Adipocyte (in vitro differentiated cells): Measurements from ENCODE around the gene ZG16B.

Experiments
- DNase-seq: peaks from one replicate; pipeline ENCODE4 v3.0.0-alpha.2; 2015; ENCODE audit warnings: low read depth
- H3K27me3 ChIP-seq: replicated peaks from 2 replicates; pipeline ENCODE4 v1.7.0; 2013; ENCODE audit warnings: mild to moderate bottlenecking, low read length, moderate library complexity; ENCODE audit not compliant: control insufficient read depth, insufficient read depth
- H3K36me3 ChIP-seq: 2 replicates; pipeline ENCODE4 v1.7.0; 2013; ENCODE audit warnings: low read length, mild to moderate bottlenecking, moderate library complexity; ENCODE audit not compliant: control insufficient read depth, insufficient read depth, severe bottlenecking
- H3K4me1 ChIP-seq: 2 replicates; pipeline ENCODE4 v1.7.0; 2013; ENCODE audit warnings: mild to moderate bottlenecking, low read length, moderate library complexity; ENCODE audit not compliant: control insufficient read depth, insufficient read depth
- H3K4me3 ChIP-seq: 2 replicates; pipeline ENCODE4 v1.7.0; 2013; ENCODE audit warnings: mild to moderate bottlenecking, low read length, moderate library complexity
- H3K9ac ChIP-seq: 2 replicates; pipeline ENCODE4 v1.7.0; 2013; ENCODE audit warnings: mild to moderate bottlenecking, low read length, moderate library complexity
- H3K9me3 ChIP-seq: 2 replicates; pipeline ENCODE4 v1.7.0; 2013; ENCODE audit warnings: mild to moderate bottlenecking, low read length, moderate library complexity; ENCODE audit not compliant: control insufficient read depth

The ZG16B gene

DNA sequence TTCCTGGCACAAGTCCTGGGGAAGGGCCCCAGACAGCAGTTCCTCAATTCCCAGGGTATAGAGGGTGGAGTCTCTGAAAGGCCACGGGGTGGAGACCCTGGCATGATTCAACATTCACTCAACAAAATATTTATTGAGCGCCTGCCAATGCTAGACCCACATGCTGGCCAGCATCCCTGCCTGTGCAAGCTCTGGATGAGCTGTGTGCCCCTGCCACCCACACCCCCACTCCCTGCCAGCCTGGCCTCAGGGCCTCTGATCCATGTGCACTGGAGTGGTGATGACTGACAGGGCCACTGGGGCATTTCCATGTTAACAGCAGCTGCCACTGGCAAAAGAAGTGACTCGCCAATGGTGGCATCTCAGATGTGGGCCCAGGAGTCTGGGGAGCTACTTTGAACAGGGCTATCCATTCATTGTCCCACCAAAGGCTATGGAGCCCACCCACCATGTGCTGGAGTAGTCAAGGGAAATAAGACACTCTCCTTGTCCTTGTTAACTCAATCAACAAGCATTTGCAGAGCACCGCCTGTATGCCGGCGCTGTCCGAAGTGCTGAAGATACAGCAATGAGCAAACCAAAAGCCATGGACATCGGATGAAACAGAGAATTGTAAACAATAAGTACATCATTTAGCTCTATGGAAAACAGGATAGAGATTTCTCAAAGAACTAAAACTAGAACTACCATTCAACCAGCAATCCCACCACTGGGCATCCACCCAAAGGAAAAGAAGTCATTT lies 30.9 kb downstream of the ZG16B start:
- Histone ChIP-seq H3K9me3 (peaks cover 8% of the 10 kb centered on the region), H3K9ac (no peak overlapping the region), H3K4me3 (no peak overlapping the region), H3K36me3 (no peaks in the 10 kb centered on the region), H3K27me3 (peaks cover 9% of the 10 kb centered on the region), H3K4me1 (no peaks in the 10 kb centered on the region)
- no peak for DNase-seq

GRCh38 chr16:2865651-2866050 lies 35.5 kb downstream of the ZG16B start:
- no peaks in the 10 kb centered on the region for H3K36me3 ChIP-seq
- no peak overlapping the region for H3K9ac ChIP-seq
- no peak overlapping the region for H3K4me3 ChIP-seq
- peaks cover 8% of the 10 kb centered on the region for H3K9me3 ChIP-seq
- no peaks in the 10 kb centered on the region for H3K27me3 ChIP-seq
- peaks cover 4% of the 10 kb centered on the region for H3K4me1 ChIP-seq
- no peak for DNase-seq

- Histone ChIP-seq H3K9ac (no peak overlapping the region), H3K36me3 (no peaks in the 10 kb centered on the region), H3K4me1 (peaks cover 4% of the 10 kb centered on the region), H3K27me3 (no peaks in the 10 kb centered on the region), H3K4me3 (no peak overlapping the region), H3K9me3 (peaks cover 1% of the 10 kb centered on the region)
- no peak for DNase-seq
Observed at GRCh38 chr16:2866431-2866830, 36.3 kb downstream of the ZG16B start.

GRCh38 chr16:2867661-2867986 lies 37.5 kb downstream of the ZG16B start:
- Histone ChIP-seq H3K36me3 (no peaks in the 10 kb centered on the region), H3K9ac (peak overlapping the region; percentile 91), H3K4me1 (peaks cover 4% of the 10 kb centered on the region), H3K27me3 (no peaks in the 10 kb centered on the region), H3K4me3 (peak overlapping the region; percentile 88), H3K9me3 (no peaks in the 10 kb centered on the region)
- DNase-seq = no peak

GRCh38 chr16:2867987-2868789 lies 38.1 kb downstream of the ZG16B start:
- H3K4me1 ChIP-seq = peaks cover 4% of the 10 kb centered on the region
- no peaks in the 10 kb centered on the region for H3K27me3 ChIP-seq
- H3K9ac ChIP-seq = peak overlapping the region; percentile 91
- H3K36me3 ChIP-seq = no peaks in the 10 kb centered on the region
- no peaks in the 10 kb centered on the region for H3K9me3 ChIP-seq
- peak overlapping the region; percentile 88 for H3K4me3 ChIP-seq
- DNase-seq = peak; percentile 97

DNA sequence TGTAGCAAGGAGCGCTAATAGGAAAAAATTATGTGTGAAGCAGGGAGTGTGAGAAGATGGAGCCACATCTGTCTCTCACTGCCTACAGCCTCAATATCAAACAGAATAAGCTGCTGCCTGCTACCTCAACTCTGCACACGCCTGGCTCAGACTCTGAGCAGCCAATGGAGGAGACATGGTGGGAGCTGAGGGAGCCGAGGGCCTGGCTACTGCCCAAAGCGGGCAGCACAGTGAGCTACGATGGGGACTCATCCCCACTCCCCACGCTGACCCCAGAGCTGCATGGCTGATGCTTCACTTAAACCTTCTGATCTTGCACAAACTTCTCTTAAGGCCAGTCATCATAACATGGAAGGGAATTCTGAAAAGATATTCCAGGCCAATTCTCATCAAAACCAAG lies 41.8 kb downstream of the ZG16B start:
- DNase-seq = no peak
- H3K27me3 ChIP-seq = no peaks in the 10 kb centered on the region
- no peak overlapping the region for H3K9ac ChIP-seq

GRCh38 chr16:2874032-2874911 lies 44.2 kb downstream of the ZG16B start:
- Histone ChIP-seq H3K36me3 (no peaks in the 10 kb centered on the region), H3K27me3 (no peaks in the 10 kb centered on the region), H3K9ac (peak overlapping the region; percentile 74), H3K4me3 (peak overlapping the region; percentile 23), H3K4me1 (no peaks in the 10 kb centered on the region), H3K9me3 (no peaks in the 10 kb centered on the region)
- no peak for DNase-seq

More for the DNA sequence above, 41.8 kb downstream of the ZG16B start:
- Histone ChIP-seq H3K36me3 (no peaks in the 10 kb centered on the region), H3K4me1 (peaks cover 4% of the 10 kb centered on the region), H3K9me3 (no peaks in the 10 kb centered on the region), H3K4me3 (no peak overlapping the region)

GRCh38 chr16:2874912-2875362 lies 44.8 kb downstream of the ZG16B start:
- peak; percentile 87 for DNase-seq
- Histone ChIP-seq H3K9me3 (no peaks in the 10 kb centered on the region), H3K4me1 (no peaks in the 10 kb centered on the region), H3K36me3 (no peaks in the 10 kb centered on the region), H3K4me3 (peak overlapping the region; percentile 23), H3K27me3 (peaks cover 2% of the 10 kb centered on the region), H3K9ac (peak overlapping the region; percentile 74)

- Histone ChIP-seq H3K4me3 (no peak overlapping the region), H3K9ac (no peak overlapping the region), H3K4me1 (peaks cover 9% of the 10 kb centered on the region), H3K36me3 (no peaks in the 10 kb centered on the region), H3K9me3 (no peaks in the 10 kb centered on the region), H3K27me3 (peaks cover 2% of the 10 kb centered on the region)
- no peak for DNase-seq
Observed at GRCh38 chr16:2879854-2880508, 49.9 kb downstream of the ZG16B start.
